ENCODE measurements around the gene PRSS56. TPM values are rescaled to one million over a fixed set of nuclear protein-coding genes. Genes with fewer than 3 reads are reported as not detected.

The PRSS56 gene
- polyA plus RNA-seq, 1 donor (not counting 4 experiments of a cell fraction or from before 2014, with no cell fraction given) = not detected

- no peak for FAIRE-seq
- no peak overlapping the region for H2AFZ ChIP-seq (ENCODE audit: control insufficient read depth, low read length)
- H3K9ac ChIP-seq (ENCODE audit: control insufficient read depth, extremely low read depth, insufficient read depth, low read length) = no peak overlapping the region
- no peaks in the 10 kb centered on the region for H3K9me3 ChIP-seq (ENCODE audit: control insufficient read depth, low read depth, low read length)
- no peaks in the 10 kb centered on the region for H3K36me3 ChIP-seq (ENCODE audit: control insufficient read depth in 2 of 2, extremely low read depth in 1 of 2, insufficient read depth in 2 of 2, low read length in 2 of 2)
- dilution Hi-C loops (cut with MboI; ENCODE audit: extremely low pct_ligation_motif_present, low sequenced_read_pairs) = no loop called here
- no peaks in the 10 kb centered on the region for H3K4me1 ChIP-seq (ENCODE audit: control insufficient read depth, extremely low read depth, insufficient read depth, low read length)
- peaks cover 38% of the 10 kb centered on the region for H3K27me3 ChIP-seq (ENCODE audit: control insufficient read depth, extremely low read depth, insufficient read depth, low read length)
- no peak for TF ChIP-seq EZH2 (IDR thresholded peaks at IDR 0.05; ENCODE audit: low read length)
- no peak overlapping the region for H3K27ac ChIP-seq (ENCODE audit: control insufficient read depth, insufficient read depth, low read length)
- H3K4me2 ChIP-seq (ENCODE audit: control insufficient read depth, extremely low read depth, insufficient read depth, low read depth, low read length) = no peak overlapping the region
- H3K9me1 ChIP-seq (ENCODE audit: control insufficient read depth, extremely low read depth, insufficient read depth, low read length) = no peaks in the 10 kb centered on the region
- no peak for DNase-seq (ENCODE audit: low read depth, low spot score)
- H4K20me1 ChIP-seq (ENCODE audit: control insufficient read depth, extremely low read depth, insufficient read depth, low read length) = no peaks in the 10 kb centered on the region
- H3K79me2 ChIP-seq (ENCODE audit: control insufficient read depth, insufficient read depth, low read length) = no peaks in the 10 kb centered on the region
- H3K4me3 ChIP-seq (ENCODE audit: control insufficient read depth in 2 of 3, extremely low read depth in 1 of 3, insufficient read depth in 2 of 3, low read depth in 1 of 3, low read length in 3 of 3) = no peak overlapping the region
Measured at GRCh38 chr2:232505856-232506255, 14.3 kb upstream of the PRSS56 start.

- Histone ChIP-seq H3K4me1 (ENCODE audit: control insufficient read depth, extremely low read depth, insufficient read depth, low read length) (no peaks in the 10 kb centered on the region), H2AFZ (ENCODE audit: control insufficient read depth, low read length) (no peak overlapping the region), H3K27ac (ENCODE audit: control insufficient read depth, insufficient read depth, low read length) (no peak overlapping the region), H3K36me3 (ENCODE audit: control insufficient read depth in 2 of 2, extremely low read depth in 1 of 2, insufficient read depth in 2 of 2, low read length in 2 of 2) (no peaks in the 10 kb centered on the region), H3K4me2 (ENCODE audit: control insufficient read depth, extremely low read depth, insufficient read depth, low read depth, low read length) (no peak overlapping the region), H3K9me3 (ENCODE audit: control insufficient read depth, low read depth, low read length) (no peaks in the 10 kb centered on the region), H3K4me3 (ENCODE audit: control insufficient read depth in 2 of 3, extremely low read depth in 1 of 3, insufficient read depth in 2 of 3, low read depth in 1 of 3, low read length in 3 of 3) (no peak overlapping the region), H4K20me1 (ENCODE audit: control insufficient read depth, extremely low read depth, insufficient read depth, low read length) (no peaks in the 10 kb centered on the region), H3K9ac (ENCODE audit: control insufficient read depth, extremely low read depth, insufficient read depth, low read length) (no peak overlapping the region), H3K9me1 (ENCODE audit: control insufficient read depth, extremely low read depth, insufficient read depth, low read length) (no peaks in the 10 kb centered on the region), H3K79me2 (ENCODE audit: control insufficient read depth, insufficient read depth, low read length) (no peaks in the 10 kb centered on the region), H3K27me3 (ENCODE audit: control insufficient read depth, extremely low read depth, insufficient read depth, low read length) (peaks cover 36% of the 10 kb centered on the region)
- no peak for FAIRE-seq
- dilution Hi-C loops (cut with MboI; ENCODE audit: extremely low pct_ligation_motif_present, low sequenced_read_pairs) = no loop called here
- no peak for TF ChIP-seq CTCF (optimal IDR thresholded peaks at IDR 0.05 in 1 of 3, IDR thresholded peaks at IDR 0.05 in 1 of 3, conservative IDR thresholded peaks at IDR 0.05 in 1 of 3; ENCODE audit: extremely low read depth in 1 of 3, insufficient read depth in 2 of 3, low read length in 3 of 3)
- no peak for TF ChIP-seq EZH2 (IDR thresholded peaks at IDR 0.05; ENCODE audit: low read length)
- DNase-seq (ENCODE audit: low read depth, low spot score) = no peak
Measured at GRCh38 chr2:232506709-232507108, 13.5 kb upstream of the PRSS56 start.

DNA sequence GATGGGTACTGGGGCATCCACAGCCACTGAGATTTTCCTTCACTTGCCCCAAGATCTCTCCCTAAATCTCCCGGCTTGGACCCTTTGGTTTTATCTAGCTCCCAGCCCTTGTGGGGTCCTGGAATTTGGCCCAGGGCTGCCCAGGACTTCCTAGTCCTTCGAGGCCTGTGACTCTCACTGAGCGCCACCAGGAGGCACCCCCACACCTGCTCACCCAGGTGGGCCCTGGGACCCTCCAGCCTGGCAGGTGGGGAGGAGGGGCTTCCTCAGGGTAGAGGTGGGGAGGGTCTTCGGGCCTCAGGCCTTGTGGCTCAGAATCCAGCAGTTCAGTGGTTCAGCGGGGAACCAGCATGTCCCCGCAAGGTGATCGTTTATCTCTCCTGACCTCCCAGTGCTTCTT is 11.9 kb upstream of the PRSS56 start:
- TF ChIP-seq EZH2 (IDR thresholded peaks at IDR 0.05; ENCODE audit: low read length) (no peak), CTCF (optimal IDR thresholded peaks at IDR 0.05 in 1 of 3, IDR thresholded peaks at IDR 0.05 in 1 of 3, conservative IDR thresholded peaks at IDR 0.05 in 1 of 3; ENCODE audit: extremely low read depth in 1 of 3, insufficient read depth in 2 of 3, low read length in 3 of 3) (no peak)
- FAIRE-seq (no peak), DNase-seq (ENCODE audit: low read depth, low spot score) (no peak)
- no peak overlapping the region for H3K4me2 ChIP-seq (ENCODE audit: control insufficient read depth, extremely low read depth, insufficient read depth, low read depth, low read length)
- no peaks in the 10 kb centered on the region for H4K20me1 ChIP-seq (ENCODE audit: control insufficient read depth, extremely low read depth, insufficient read depth, low read length)
- H3K9me1 ChIP-seq (ENCODE audit: control insufficient read depth, extremely low read depth, insufficient read depth, low read length) = no peaks in the 10 kb centered on the region
- no peak overlapping the region for H3K4me3 ChIP-seq (ENCODE audit: control insufficient read depth in 2 of 3, extremely low read depth in 1 of 3, insufficient read depth in 2 of 3, low read depth in 1 of 3, low read length in 3 of 3)
- H3K27ac ChIP-seq (ENCODE audit: control insufficient read depth, insufficient read depth, low read length) = no peak overlapping the region
- H3K79me2 ChIP-seq (ENCODE audit: control insufficient read depth, insufficient read depth, low read length) = no peaks in the 10 kb centered on the region
- peaks cover 30% of the 10 kb centered on the region for H3K27me3 ChIP-seq (ENCODE audit: control insufficient read depth, extremely low read depth, insufficient read depth, low read length)
- H3K4me1 ChIP-seq (ENCODE audit: control insufficient read depth, extremely low read depth, insufficient read depth, low read length) = no peaks in the 10 kb centered on the region
- no peaks in the 10 kb centered on the region for H3K36me3 ChIP-seq (ENCODE audit: control insufficient read depth in 2 of 2, extremely low read depth in 1 of 2, insufficient read depth in 2 of 2, low read length in 2 of 2)
- dilution Hi-C loops (cut with MboI; ENCODE audit: extremely low pct_ligation_motif_present, low sequenced_read_pairs) = no loop called here
- no peak overlapping the region for H3K9ac ChIP-seq (ENCODE audit: control insufficient read depth, extremely low read depth, insufficient read depth, low read length)
- no peak overlapping the region for H2AFZ ChIP-seq (ENCODE audit: control insufficient read depth, low read length)
- no peaks in the 10 kb centered on the region for H3K9me3 ChIP-seq (ENCODE audit: control insufficient read depth, low read depth, low read length)
